ENCODE measurements around the gene EHBP1.
"Not testable (repeated sequence)": the region's sequence is repeated elsewhere in the genome, so short reads cannot be mapped to it uniquely, and the experiment has no call there.

EHBP1 gene

GRCh38 chr2:63007813-63008458 is 302.4 kb downstream of the EHBP1 start:
- DNase-seq (ENCODE audit: low spot score) (no peak), FAIRE-seq (no peak)

- FAIRE-seq, result no peak
- DNase-seq (ENCODE audit: low spot score), result no peak
Observed at GRCh38 chr2:63008838-63009237, 303.3 kb downstream of the EHBP1 start.

- DNase-seq (ENCODE audit: low spot score) (no peak), FAIRE-seq (no peak)
Observed at GRCh38 chr2:63009490-63009889, 304.0 kb downstream of the EHBP1 start.

GRCh38 chr2:63012541-63012940 is 307.0 kb downstream of the EHBP1 start:
- no peak for FAIRE-seq
- DNase-seq (ENCODE audit: low spot score), result no peak

- no peak for FAIRE-seq
- DNase-seq (ENCODE audit: low spot score), result no peak
Observed at GRCh38 chr2:63013438-63013837, 307.9 kb downstream of the EHBP1 start.

- DNase-seq (ENCODE audit: low spot score) (no peak), FAIRE-seq (no peak)
Observed at GRCh38 chr2:63015389-63015788, 309.9 kb downstream of the EHBP1 start.

- DNase-seq (ENCODE audit: low spot score) (no peak), FAIRE-seq (no peak)
Observed at GRCh38 chr2:63018439-63018838, 312.9 kb downstream of the EHBP1 start.

GRCh38 chr2:63019686-63020085 is 314.2 kb downstream of the EHBP1 start:
- not testable (repeated sequence) for FAIRE-seq; DNase-seq (ENCODE audit: low spot score)

GRCh38 chr2:63023444-63023843 is 317.9 kb downstream of the EHBP1 start:
- FAIRE-seq (no peak), DNase-seq (ENCODE audit: low spot score) (peak; percentile 37)

GRCh38 chr2:63027220-63027619 is 321.7 kb downstream of the EHBP1 start:
- FAIRE-seq (no peak), DNase-seq (ENCODE audit: low spot score) (no peak)

GRCh38 chr2:63029058-63029457 is 323.5 kb downstream of the EHBP1 start:
- DNase-seq (ENCODE audit: low spot score), result no peak
- no peak for FAIRE-seq

- no peak for DNase-seq (ENCODE audit: low spot score)
- no peak for FAIRE-seq
Observed at GRCh38 chr2:63034526-63034925, 329.0 kb downstream of the EHBP1 start.

- DNase-seq (ENCODE audit: low spot score), result no peak
- FAIRE-seq, result no peak
Observed at GRCh38 chr2:63035169-63035568, 329.7 kb downstream of the EHBP1 start.

- no peak for DNase-seq (ENCODE audit: low spot score)
- no peak for FAIRE-seq
Observed at GRCh38 chr2:63035660-63036059, 330.1 kb downstream of the EHBP1 start.

GRCh38 chr2:63038034-63038433 is 332.5 kb downstream of the EHBP1 start:
- FAIRE-seq (no peak), DNase-seq (ENCODE audit: low spot score) (no peak)

- FAIRE-seq (no peak), DNase-seq (ENCODE audit: low spot score) (no peak)
Observed at GRCh38 chr2:63040586-63040985, 335.1 kb downstream of the EHBP1 start.

GRCh38 chr2:63041592-63041991 is 336.1 kb downstream of the EHBP1 start:
- FAIRE-seq, result no peak
- DNase-seq (ENCODE audit: low spot score), result no peak

GRCh38 chr2:63044362-63045327 is 339.1 kb downstream of the EHBP1 start:
- DNase-seq (ENCODE audit: low spot score) (no peak), FAIRE-seq (no peak)

- no peak for FAIRE-seq
- no peak for DNase-seq (ENCODE audit: low spot score)
Observed at GRCh38 chr2:63046552-63046951, 341.0 kb downstream of the EHBP1 start.

GRCh38 chr2:63046961-63047320 is 341.4 kb downstream of the EHBP1 start:
- no peak for FAIRE-seq
- no peak for DNase-seq (ENCODE audit: low spot score)

GRCh38 chr2:63047321-63048279 is 342.1 kb downstream of the EHBP1 start:
- DNase-seq (ENCODE audit: low spot score) (no peak), FAIRE-seq (no peak)

All from urothelium cell line (cell line).